GM12878 (cell line): ENCODE measurements around the gene FOXP1. TPM values are rescaled to one million over a fixed set of nuclear protein-coding genes. Genes with fewer than 3 reads are reported as not detected.

Experiments
- ATAC-seq: fragments of 200-7000 bp; cut with Tn5 transposase; 3 replicates; pipeline ENCODE4 v1.9.1; 2020; ENCODE audit warnings: mild to moderate bottlenecking, moderate library complexity
- BruUV-seq: library from RNA; stranded (reverse); fragments of 400-500 nt; replicated peaks from 2 replicates; lab custom pipeline; 2021; lab: Mats Ljungman, UMichigan
- CTCF ChIA-PET: fragments of 300-600 bp; sonication (Branson Sonifier 250); formaldehyde crosslinking; extraction: SDS; loops from one replicate; lab custom pipeline; 2021; ENCODE audit warnings: inconsistent platforms; lab: Yijun Ruan, JAX
- POLR2A ChIA-PET: fragments of 350-600 bp; formaldehyde crosslinking; extraction: SDS; loops from one replicate; lab custom pipeline; 2021; ENCODE audit warnings: inconsistent platforms; lab: Charles Lee
- RAD21 ChIA-PET: fragments of 300-600 bp; sonication (Branson Sonifier 250); formaldehyde crosslinking; loops from one replicate; lab custom pipeline; 2023; ENCODE audit warnings: antibody characterized with exemption; ENCODE audit not compliant: unreplicated experiment; lab: Charles Lee
- SMC1A ChIA-PET: fragments of 300-600 bp; sonication (Branson Sonifier 250); formaldehyde crosslinking; loops from one replicate; lab custom pipeline; 2023; ENCODE audit not compliant: unreplicated experiment, uncharacterized antibody; lab: Charles Lee
- DNase-seq: peaks from one replicate; pipeline ENCODE4 v3.0.0-alpha.2; 2011; ENCODE audit warnings: low read depth, low spot score
- FAIRE-seq: peaks from 3 replicates; lab custom pipeline; 2011; peaks lifted over from hg19 to GRCh38; lab: Jason Lieb, UNC
- H2AFZ ChIP-seq: 2 replicates; pipeline ENCODE4 v1.6.0; 2011; ENCODE audit warnings: low read depth, low read length, control low read depth; ENCODE audit not compliant: control insufficient read depth
- H3K27ac ChIP-seq: 2 replicates; pipeline ENCODE4 v1.5.1; 2011; ENCODE audit warnings: control low read depth; ENCODE audit not compliant: control insufficient read depth, insufficient read depth
- H3K27me3 ChIP-seq, 2 experiments: replicated peaks in 1 of 2; 2 replicates each; pipeline versions ENCODE4 v1.6.0 to v1.6.1; 2011; ENCODE audit warnings: low read length in 1 of 2; ENCODE audit not compliant: control insufficient read depth in 2 of 2, insufficient read depth in 2 of 2
- H3K36me3 ChIP-seq, 2 experiments: 2 replicates each; pipeline ENCODE4 v1.5.1; 2011; ENCODE audit warnings: low read length in 1 of 2; ENCODE audit not compliant: control insufficient read depth in 2 of 2, insufficient read depth in 2 of 2
- H3K4me1 ChIP-seq: 2 replicates; pipeline ENCODE4 v1.6.1; 2011; ENCODE audit warnings: mild to moderate bottlenecking, low read length, moderate library complexity, mixed read lengths; ENCODE audit not compliant: control insufficient read depth, insufficient read depth
- H3K4me2 ChIP-seq: 2 replicates; pipeline ENCODE4 v1.6.0; 2011; ENCODE audit warnings: control low read depth; ENCODE audit not compliant: control insufficient read depth, insufficient read depth
- H3K4me3 ChIP-seq: fragments of 200-600 bp; sonication (generic); 2 replicates; pipeline ENCODE4 v1.5.1; 2016
- H3K79me2 ChIP-seq: 2 replicates; pipeline ENCODE4 v1.6.0; 2011; ENCODE audit warnings: low read length; ENCODE audit not compliant: control insufficient read depth, insufficient read depth
- H3K9ac ChIP-seq: 2 replicates; pipeline ENCODE4 v1.8.0; 2011; ENCODE audit warnings: low read length, control low read depth, mixed read lengths; ENCODE audit not compliant: control insufficient read depth, insufficient read depth
- H3K9me3 ChIP-seq: replicated peaks from 3 replicates; pipeline ENCODE4 v1.5.1; 2011; ENCODE audit warnings: mild to moderate bottlenecking, low read length; ENCODE audit not compliant: control insufficient read depth, insufficient read depth
- H4K20me1 ChIP-seq: 2 replicates; pipeline ENCODE4 v1.6.0; 2011; ENCODE audit not compliant: control insufficient read depth, insufficient read depth
- FOXM1 ChIP-seq: IDR thresholded peaks from 2 replicates; pipeline ENCODE4 v1.6.1; 2012; ENCODE audit warnings: low read depth, mild to moderate bottlenecking, inconsistent platforms, low read length, moderate library complexity
- HCFC1 ChIP-seq: fragments of 150-350 bp; IDR thresholded peaks from 2 replicates; pipeline ENCODE4 v1.6.1; 2014; ENCODE audit warnings: low read length
- HDGF ChIP-seq: fragments of 450-650 bp; IDR thresholded peaks from 2 replicates; pipeline ENCODE4 v1.6.1; 2016; ENCODE audit warnings: antibody characterized with exemption
- LARP7 ChIP-seq: fragments of 450-650 bp; IDR thresholded peaks from 2 replicates; pipeline ENCODE4 v1.6.1; 2017; ENCODE audit warnings: mild to moderate bottlenecking
- MTA2 ChIP-seq: fragments of 450-650 bp; IDR thresholded peaks from 2 replicates; pipeline ENCODE4 v1.6.1; 2016; ENCODE audit warnings: low read depth, mild to moderate bottlenecking, moderate library complexity
- MTA3 ChIP-seq: IDR thresholded peaks from 2 replicates; pipeline ENCODE4 v1.6.1; 2012; ENCODE audit warnings: low read length, inconsistent platforms, borderline replicate concordance
- NBN ChIP-seq: fragments of 450-650 bp; IDR thresholded peaks from 2 replicates; pipeline ENCODE4 v1.6.1; 2016
- NR2C1 ChIP-seq: fragments of 450-650 bp; IDR thresholded peaks from 2 replicates; pipeline ENCODE4 v1.6.1; 2017; ENCODE audit warnings: antibody characterized with exemption, mild to moderate bottlenecking, moderate library complexity
- PKNOX1 ChIP-seq: fragments of 450-650 bp; IDR thresholded peaks from 2 replicates; pipeline ENCODE4 v1.6.1; 2016; ENCODE audit warnings: mild to moderate bottlenecking
- RUNX3 ChIP-seq: IDR thresholded peaks from 2 replicates; pipeline ENCODE4 v1.6.1; 2012; ENCODE audit warnings: low read length, inconsistent platforms
- TBL1XR1 ChIP-seq: IDR thresholded peaks from 2 replicates; pipeline ENCODE4 v1.6.1; 2012; ENCODE audit warnings: low read depth, low read length, improper control_type of control experiment
- YBX1 ChIP-seq: fragments of 450-650 bp; IDR thresholded peaks from 2 replicates; pipeline ENCODE4 v1.6.1; 2016; ENCODE audit warnings: antibody characterized with exemption
- ZBED1 ChIP-seq: IDR thresholded peaks from 2 replicates; pipeline ENCODE4 v1.6.1; 2016; ENCODE audit warnings: borderline replicate concordance
- ZBTB40 ChIP-seq: fragments of 450-650 bp; IDR thresholded peaks from 2 replicates; pipeline ENCODE4 v1.6.1; 2016; ENCODE audit warnings: mild to moderate bottlenecking, moderate library complexity, borderline replicate concordance
- ZNF622 ChIP-seq: fragments of 450-650 bp; IDR thresholded peaks from 2 replicates; pipeline ENCODE4 v1.6.1; 2017; ENCODE audit warnings: mild to moderate bottlenecking, inconsistent platforms
- ZSCAN29 ChIP-seq: fragments of 450-650 bp; IDR thresholded peaks from 2 replicates; pipeline ENCODE4 v1.6.1; 2017; ENCODE audit warnings: mild to moderate bottlenecking, moderate library complexity
- WGBS: methylation state at CpG from one replicate; pipeline ENCODE4 v1.1.6; 2016; ENCODE audit warnings: low lambda C conversion rate; ENCODE audit not compliant: insufficient replicate concordance, insufficient coverage; ENCODE audit errors: missing lambda C conversion rate; 5-methylcytosine and 5-hydroxymethylcytosine counted together
- in situ Hi-C: fragments of 300-500 bp; cut with MboI; formaldehyde crosslinking; loops from 9 replicates; pipeline ENCODE4 v1.14.3; 2018; ENCODE audit warnings: mixed read lengths
- intact Hi-C: fragments of 100-400 bp; cut with micrococcal nuclease; formaldehyde crosslinking; loops from one replicate; pipeline ENCODE4 v1.14.2; 2022; ENCODE audit not compliant: unreplicated experiment
- polyA plus RNA-seq, 11 experiments: library from polyadenylated mRNA; depleted of rRNA in 4 of 11; unstranded in 6 of 11; stranded (reverse) in 5 of 11; fragments of >200 nt; fragmentation: Nextera tagmentation in 4 of 11; fragmentation: Illumina TruSeq in 1 of 11; extraction: Ambion mirVana in 4 of 11; extraction: Trizol in 1 of 11; gene quantifications; 1 replicate in 1 of 11; 2 replicates in 10 of 11; pipeline versions ENCODE4 v1.2.1 to v1.2.3, GENCODE V29; 2011 to 2016; ENCODE audit warnings: inconsistent platforms in 2 of 11, missing spikeins in 2 of 11, low read depth in 1 of 11
- total RNA-seq, 4 experiments: library from RNA; depleted of rRNA in 3 of 4; stranded (reverse); fragments of >200 nt in 3 of 4; fragmentation: Illumina TruSeq in 1 of 4; extraction: Trizol in 1 of 4; gene quantifications; 2 replicates each; pipeline versions ENCODE4 v1.2.1 to v1.2.3, GENCODE V29; 2013 to 2021
- TF ChIP-seq, protein P1 (sequence below): IDR thresholded peaks from 2 replicates; pipeline ENCODE4 v1.6.1; 2012; ENCODE audit warnings: low read depth, low read length, improper control_type of control experiment

The FOXP1 gene
- total and polyA plus RNA-seq, 10 of the 15 experiments (the other 5 are each of a cell fraction or from before 2014, with no cell fraction given), result 0.05 to 1.6 (median 0.20) TPM; not detected in 1

DNA sequence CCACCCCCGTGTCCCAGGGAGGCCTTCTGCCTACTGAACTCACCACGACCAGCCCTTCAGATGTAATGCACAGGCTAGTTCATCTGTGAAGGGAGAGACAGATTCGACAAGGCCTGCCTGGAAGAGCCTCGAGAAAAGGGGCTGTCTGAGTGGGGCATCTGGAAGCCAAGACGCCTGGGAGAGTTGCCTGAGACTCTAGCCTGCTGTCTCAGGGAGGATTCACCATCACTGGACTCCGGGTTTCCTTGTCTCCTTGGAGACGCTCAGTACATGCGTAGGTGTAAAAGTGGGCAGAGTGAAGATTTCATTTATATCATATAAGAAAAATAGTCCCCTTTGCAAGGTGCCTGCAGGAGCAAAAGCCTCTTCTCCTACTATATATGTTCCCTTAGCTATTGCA, 468.9 kb downstream of the FOXP1 start:
- CTCF ChIA-PET, result no interaction called here
- no peaks in the 10 kb centered on the region for H3K4me1 ChIP-seq
- TF ChIP-seq RUNX3, result no peak
- TF ChIP-seq, protein P1, sequence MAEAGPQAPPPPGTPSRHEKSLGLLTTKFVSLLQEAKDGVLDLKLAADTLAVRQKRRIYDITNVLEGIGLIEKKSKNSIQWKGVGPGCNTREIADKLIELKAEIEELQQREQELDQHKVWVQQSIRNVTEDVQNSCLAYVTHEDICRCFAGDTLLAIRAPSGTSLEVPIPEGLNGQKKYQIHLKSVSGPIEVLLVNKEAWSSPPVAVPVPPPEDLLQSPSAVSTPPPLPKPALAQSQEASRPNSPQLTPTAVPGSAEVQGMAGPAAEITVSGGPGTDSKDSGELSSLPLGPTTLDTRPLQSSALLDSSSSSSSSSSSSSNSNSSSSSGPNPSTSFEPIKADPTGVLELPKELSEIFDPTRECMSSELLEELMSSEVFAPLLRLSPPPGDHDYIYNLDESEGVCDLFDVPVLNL, result no peak
- TF ChIP-seq NR2C1, result no peak
- no peak for TF ChIP-seq TBL1XR1
- no peak for TF ChIP-seq LARP7
- no peak for TF ChIP-seq HDGF
- no peak for TF ChIP-seq YBX1
- no peak for TF ChIP-seq ZNF622
- TF ChIP-seq PKNOX1, result no peak
- TF ChIP-seq HCFC1, result no peak
- no peak for TF ChIP-seq MTA3
- TF ChIP-seq FOXM1, result no peak
- no peak for TF ChIP-seq NBN
- TF ChIP-seq ZSCAN29, result no peak
- TF ChIP-seq ZBTB40, result no peak
- no peak for TF ChIP-seq MTA2
- no peak for TF ChIP-seq ZBED1

More for the DNA sequence above, 468.9 kb downstream of the FOXP1 start:
- no peak overlapping the region for H3K4me2 ChIP-seq
- no peaks in the 10 kb centered on the region; a peak in 1 of 4 replicates for H3K27me3 ChIP-seq
- ATAC-seq (no peak), DNase-seq (no peak), FAIRE-seq (no peak)
- no TSS peak for BruUV-seq
- WGBS, result 29% methylated on average over 8 of the region's 8 CpGs
- H3K9me3 ChIP-seq, result no peaks in the 10 kb centered on the region
- ChIA-PET SMC1A (no interaction called here), RAD21 (no interaction called here), POLR2A (no interaction called here)
- H3K4me3 ChIP-seq, result no peak overlapping the region
- H4K20me1 ChIP-seq, result no peaks in the 10 kb centered on the region
- H3K27ac ChIP-seq, result no peak overlapping the region
- no peak overlapping the region for H3K9ac ChIP-seq
- H3K36me3 ChIP-seq, result no peaks in the 10 kb centered on the region
- intact Hi-C loops, result no loop called here
- in situ Hi-C loops, result no loop called here
- no peaks in the 10 kb centered on the region for H3K79me2 ChIP-seq
- H2AFZ ChIP-seq, result no peak overlapping the region
